ENCODE results near the gene TANC1.

Gene TANC1

DNA sequence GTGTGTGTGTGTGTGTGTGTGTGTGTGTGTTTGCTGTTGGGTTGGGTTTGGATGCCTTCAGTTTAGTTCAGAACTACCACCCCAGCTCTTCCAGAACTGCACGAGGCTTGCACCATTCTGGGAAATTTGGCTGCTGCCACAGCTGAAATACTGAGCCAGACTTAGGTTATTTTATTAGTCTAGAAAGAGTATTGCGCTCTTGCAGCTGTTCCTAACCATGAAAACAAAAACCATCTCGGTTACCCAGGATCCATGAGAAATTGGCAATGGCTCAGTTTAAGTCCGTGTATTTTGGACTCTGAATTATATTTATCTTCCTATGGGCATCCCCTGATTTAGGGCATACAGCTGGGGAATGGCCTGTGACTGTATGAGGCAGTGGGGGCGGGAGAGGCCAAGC lies 83.2 kb downstream of the TANC1 start:
- no peaks in the 10 kb centered on the region for H3K4me1 Mint-ChIP-seq (ENCODE audit: low read depth in 2 of 2)
- ATAC-seq (replicated peaks) (no peak), DNase-seq (no peak)
- H3K9me3 Mint-ChIP-seq: no peaks in the 10 kb centered on the region
- H3K36me3 Mint-ChIP-seq (ENCODE audit: insufficient read depth): no peaks in the 10 kb centered on the region
- no peak overlapping the region for H3K4me3 Mint-ChIP-seq
- H3K27ac Mint-ChIP-seq: no peak overlapping the region
- H3K27me3 Mint-ChIP-seq: peaks cover 18 to 22% of the 10 kb centered on the region in 2 donors

DNA sequence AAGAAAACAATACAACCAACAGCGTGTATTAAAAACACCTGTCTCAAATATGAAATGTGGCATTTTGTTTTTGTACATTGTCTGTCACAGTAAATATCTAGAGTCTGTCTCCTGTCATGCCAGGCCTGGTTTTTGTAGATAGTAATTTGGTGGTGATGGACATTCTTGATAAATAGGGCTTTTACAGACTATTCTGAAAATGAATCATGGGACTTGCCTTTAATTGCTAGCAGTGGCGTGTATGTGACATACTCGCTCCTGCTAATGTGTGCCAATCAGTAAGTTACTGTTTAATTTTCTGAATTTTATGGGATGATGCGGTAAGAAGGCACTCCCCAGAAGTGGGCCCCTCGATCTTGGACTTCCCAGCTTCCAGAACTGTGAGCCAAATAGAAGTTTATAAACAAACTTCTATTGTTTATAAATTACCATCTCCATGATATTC lies 83.7 kb downstream of the TANC1 start:
- H3K36me3 Mint-ChIP-seq (ENCODE audit: insufficient read depth): no peaks in the 10 kb centered on the region
- ATAC-seq (replicated peaks) (no peak), DNase-seq (no peak)
- H3K27ac Mint-ChIP-seq: no peak overlapping the region
- H3K4me3 Mint-ChIP-seq: no peak overlapping the region
- H3K9me3 Mint-ChIP-seq: no peaks in the 10 kb centered on the region
- H3K4me1 Mint-ChIP-seq (ENCODE audit: low read depth in 2 of 2): no peaks in the 10 kb centered on the region
- H3K27me3 Mint-ChIP-seq: peaks cover 17 to 23% of the 10 kb centered on the region in 2 donors

DNA sequence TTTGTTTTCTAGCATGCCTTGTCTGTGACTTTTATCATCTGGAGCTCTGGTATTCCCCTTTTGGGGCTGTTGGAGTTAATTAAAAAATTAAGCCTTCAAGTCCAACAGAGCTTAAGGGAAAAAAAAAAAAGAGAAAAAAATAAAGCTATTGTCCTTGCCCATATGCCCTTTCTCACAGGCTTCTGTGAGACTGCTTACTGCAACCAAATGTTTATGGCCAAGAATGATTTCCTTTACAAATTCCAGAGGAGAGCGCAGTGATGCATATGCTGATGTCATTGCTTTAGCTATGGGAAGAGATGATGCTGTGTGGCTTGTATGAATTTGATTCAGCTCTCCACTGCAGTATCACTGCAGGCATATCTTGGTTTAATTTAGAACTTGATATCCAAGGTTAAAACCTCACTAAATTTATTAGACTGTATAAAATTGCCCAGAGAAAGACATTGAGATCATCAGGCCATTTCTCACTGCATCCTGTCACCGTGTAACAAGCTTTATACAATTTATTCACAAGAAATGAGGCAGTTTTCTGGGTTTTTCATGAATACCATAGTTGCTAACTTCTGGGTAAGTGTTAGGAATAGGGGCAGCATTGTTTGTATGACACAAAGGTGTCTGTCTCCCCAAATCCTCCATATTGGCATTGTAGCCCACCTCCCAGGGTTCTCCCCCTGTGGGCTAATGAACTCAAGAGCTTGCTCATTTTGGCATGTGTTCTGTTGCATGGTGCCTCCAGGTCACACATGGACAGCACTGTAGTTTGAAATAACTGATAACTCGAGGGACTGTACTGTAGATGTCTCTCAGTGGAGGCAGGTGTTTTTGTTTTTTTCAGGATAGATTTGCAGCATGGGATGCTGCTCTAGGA lies 85.0 kb downstream of the TANC1 start:
- Mint-ChIP-seq H3K36me3 (ENCODE audit: insufficient read depth) (no peaks in the 10 kb centered on the region), H3K4me1 (ENCODE audit: low read depth in 2 of 2) (no peaks in the 10 kb centered on the region), H3K27ac (no peak overlapping the region), H3K4me3 (no peak overlapping the region), H3K27me3 (peaks cover 15 to 27% of the 10 kb centered on the region in 2 donors), H3K9me3 (no peaks in the 10 kb centered on the region)
- ATAC-seq (replicated peaks): no peak
- DNase-seq: no peak

GRCh38 chr2:159054032-159054334 lies 85.5 kb downstream of the TANC1 start:
- ATAC-seq (replicated peaks): no peak
- Mint-ChIP-seq H3K4me3 (no peak overlapping the region), H3K36me3 (ENCODE audit: insufficient read depth) (no peaks in the 10 kb centered on the region), H3K27ac (no peak overlapping the region), H3K27me3 (peaks cover 13 to 27% of the 10 kb centered on the region in 2 donors), H3K9me3 (no peaks in the 10 kb centered on the region), H3K4me1 (ENCODE audit: low read depth in 2 of 2) (no peaks in the 10 kb centered on the region)
- DNase-seq: no peak

DNA sequence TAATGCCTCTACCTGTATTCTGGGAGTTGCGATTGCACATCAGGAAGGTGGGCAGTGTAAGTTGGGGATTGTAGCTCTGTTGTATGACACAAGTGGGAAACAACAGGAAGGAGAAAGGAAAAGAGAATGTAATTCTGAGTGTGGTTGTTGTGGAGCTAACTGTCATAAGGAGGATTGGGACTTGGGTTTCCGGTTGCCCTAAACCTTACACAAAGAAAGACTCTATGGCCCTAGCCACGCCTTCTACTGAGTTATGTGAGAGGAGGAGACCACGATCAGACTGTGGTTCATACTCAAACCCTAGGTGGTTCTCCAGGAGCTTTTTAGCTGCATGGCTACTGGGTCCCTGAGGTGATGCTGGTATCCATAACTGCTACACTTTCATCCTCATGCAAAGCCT lies 86.5 kb downstream of the TANC1 start:
- no peak for ATAC-seq (replicated peaks)
- no peaks in the 10 kb centered on the region for H3K9me3 Mint-ChIP-seq
- no peak for DNase-seq
- H3K27ac Mint-ChIP-seq: no peak overlapping the region
- H3K4me1 Mint-ChIP-seq (ENCODE audit: low read depth in 2 of 2): no peaks in the 10 kb centered on the region
- no peaks in the 10 kb centered on the region for H3K36me3 Mint-ChIP-seq (ENCODE audit: insufficient read depth)
- no peak overlapping the region for H3K4me3 Mint-ChIP-seq
- H3K27me3 Mint-ChIP-seq: peaks cover 11 to 19% of the 10 kb centered on the region in 2 donors

DNA sequence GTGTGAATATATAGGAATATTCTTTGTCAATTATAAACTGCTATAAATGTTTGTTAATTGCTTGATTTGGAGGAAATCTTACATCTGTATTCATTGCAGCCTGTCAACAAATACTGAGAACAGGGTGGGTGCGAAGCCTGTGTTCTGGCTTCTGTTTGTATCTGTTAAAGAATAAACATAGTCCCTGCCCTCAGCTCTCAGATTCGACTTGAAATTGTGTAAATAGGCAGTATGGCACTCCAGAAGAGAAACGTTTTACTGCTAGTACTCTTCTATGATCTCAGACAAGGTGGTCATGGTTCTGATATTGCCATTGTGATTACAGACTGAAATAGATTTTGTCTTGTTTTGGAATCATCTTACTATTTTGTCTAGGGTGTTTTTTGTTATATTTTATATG lies 92.1 kb downstream of the TANC1 start:
- Mint-ChIP-seq H3K4me3 (no peak overlapping the region), H3K36me3 (ENCODE audit: insufficient read depth) (no peaks in the 10 kb centered on the region), H3K27ac (no peak overlapping the region), H3K27me3 (peaks cover 8 to 10% of the 10 kb centered on the region in 2 donors), H3K4me1 (ENCODE audit: low read depth in 2 of 2) (peaks cover 0 to 4% of the 10 kb centered on the region in 2 donors), H3K9me3 (no peaks in the 10 kb centered on the region)
- ATAC-seq (replicated peaks) (no peak), DNase-seq (no peak)

GRCh38 chr2:159063677-159064076 lies 95.2 kb downstream of the TANC1 start:
- no peak overlapping the region for H3K4me3 Mint-ChIP-seq
- H3K9me3 Mint-ChIP-seq: no peaks in the 10 kb centered on the region
- no peak overlapping the region for H3K27ac Mint-ChIP-seq
- peaks cover 0 to 4% of the 10 kb centered on the region in 2 donors for H3K4me1 Mint-ChIP-seq (ENCODE audit: low read depth in 2 of 2)
- no peaks in the 10 kb centered on the region for H3K36me3 Mint-ChIP-seq (ENCODE audit: insufficient read depth)
- H3K27me3 Mint-ChIP-seq: peaks cover 0 to 8% of the 10 kb centered on the region in 2 donors
- ATAC-seq (replicated peaks): no peak
- DNase-seq: no peak

DNA sequence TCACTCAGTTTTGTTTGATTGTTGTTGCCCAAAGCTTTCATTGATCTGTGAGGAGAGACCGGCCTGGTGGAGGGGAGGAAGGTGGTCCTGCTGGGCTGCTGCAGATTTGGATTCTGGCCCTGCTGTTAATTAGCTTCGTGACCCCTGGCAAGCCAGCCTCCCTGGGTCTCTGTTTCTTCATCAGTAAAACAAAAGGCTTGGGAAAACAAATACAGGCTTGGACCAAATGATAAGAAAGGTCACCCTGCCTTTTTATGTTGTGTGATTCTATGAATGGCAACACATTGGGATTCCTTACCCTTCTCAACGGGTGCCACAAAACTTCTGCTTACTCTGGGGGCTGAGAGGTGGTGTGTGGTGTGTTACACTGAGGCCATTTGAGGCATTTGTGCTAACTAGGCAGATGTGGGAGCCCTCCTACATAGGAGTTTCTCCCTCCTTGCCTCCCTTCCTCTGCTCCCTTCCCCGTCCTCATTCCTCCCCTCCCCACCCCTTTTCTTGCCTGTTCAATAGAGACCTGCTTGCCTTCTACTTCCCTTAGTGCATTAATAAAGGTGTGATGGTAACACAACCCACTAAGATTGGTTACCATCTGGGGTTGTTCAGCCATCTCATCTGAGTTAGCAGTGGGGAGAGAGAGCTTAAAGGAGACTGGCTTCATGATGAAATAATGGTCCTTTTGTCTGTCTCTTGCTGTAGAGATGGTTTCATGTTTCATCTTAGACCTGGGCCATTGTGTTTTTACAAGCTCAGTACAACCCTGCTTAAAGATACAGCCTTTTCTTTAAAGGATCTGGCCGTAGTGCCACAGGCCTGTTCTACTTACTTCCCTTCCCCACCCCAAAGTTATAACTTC lies 96.2 kb downstream of the TANC1 start:
- DNase-seq (no peak), ATAC-seq (replicated peaks) (no peak)
- Mint-ChIP-seq H3K4me3 (no peak overlapping the region), H3K36me3 (ENCODE audit: insufficient read depth) (no peaks in the 10 kb centered on the region), H3K9me3 (no peaks in the 10 kb centered on the region), H3K27ac (peak overlapping the region in 1 of 2 donors; percentile 20), H3K4me1 (ENCODE audit: low read depth in 2 of 2) (peaks cover 0 to 4% of the 10 kb centered on the region in 2 donors), H3K27me3 (peaks cover 0 to 5% of the 10 kb centered on the region in 2 donors)

DNA sequence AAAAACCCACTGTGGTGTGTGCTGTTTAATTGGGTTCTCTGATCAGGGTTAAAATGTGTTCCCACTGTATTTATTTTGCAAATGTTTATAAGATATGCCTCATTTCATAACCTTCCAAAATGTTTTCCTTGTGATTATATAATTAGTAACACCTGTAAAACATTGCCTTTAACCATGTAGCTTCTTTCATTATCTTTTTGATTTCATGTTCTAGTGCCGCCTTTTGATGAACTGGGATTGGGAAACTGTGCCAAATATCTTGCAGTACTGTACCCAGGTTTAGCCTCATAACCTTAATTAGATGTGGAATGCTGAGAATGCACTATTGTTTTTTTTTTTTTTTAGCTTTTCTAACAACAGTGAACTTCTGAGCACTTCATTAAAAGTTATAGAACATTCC lies 96.9 kb downstream of the TANC1 start:
- no peaks in the 10 kb centered on the region for H3K27me3 Mint-ChIP-seq
- H3K27ac Mint-ChIP-seq: no peak overlapping the region
- peaks cover 0 to 4% of the 10 kb centered on the region in 2 donors for H3K4me1 Mint-ChIP-seq (ENCODE audit: low read depth in 2 of 2)
- ATAC-seq (replicated peaks) (no peak), DNase-seq (no peak)
- H3K9me3 Mint-ChIP-seq: no peaks in the 10 kb centered on the region
- no peaks in the 10 kb centered on the region for H3K36me3 Mint-ChIP-seq (ENCODE audit: insufficient read depth)
- H3K4me3 Mint-ChIP-seq: no peak overlapping the region

DNA sequence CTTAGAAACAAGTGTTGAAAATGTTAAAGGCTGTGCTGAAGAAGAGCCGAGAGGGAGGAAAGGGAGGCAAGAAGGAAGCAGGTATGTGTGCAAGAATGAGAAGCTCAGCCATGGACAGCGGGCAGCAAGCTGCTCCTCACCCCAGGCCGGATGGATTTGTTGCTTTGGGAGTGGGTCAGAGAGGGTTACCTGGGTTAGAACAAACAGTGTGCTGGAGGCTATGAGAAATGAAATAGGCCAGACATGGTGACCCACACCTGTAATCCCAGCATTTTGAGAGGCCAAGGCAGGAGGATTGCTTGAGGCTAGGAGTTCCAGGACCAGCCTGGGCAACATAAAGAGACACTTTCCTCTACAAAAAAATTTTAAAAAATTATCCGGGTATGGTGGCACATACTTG lies 97.5 kb downstream of the TANC1 start:
- Mint-ChIP-seq H3K4me3 (no peak overlapping the region), H3K9me3 (no peaks in the 10 kb centered on the region), H3K36me3 (ENCODE audit: insufficient read depth) (no peaks in the 10 kb centered on the region), H3K27me3 (no peaks in the 10 kb centered on the region), H3K4me1 (ENCODE audit: low read depth in 2 of 2) (peaks cover 0 to 4% of the 10 kb centered on the region in 2 donors), H3K27ac (no peak overlapping the region)
- DNase-seq (no peak), ATAC-seq (replicated peaks) (no peak)

GRCh38 chr2:159066541-159067156 lies 98.2 kb downstream of the TANC1 start:
- H3K9me3 Mint-ChIP-seq: no peaks in the 10 kb centered on the region

GRCh38 chr2:159067971-159068370 lies 99.5 kb downstream of the TANC1 start:
- ATAC-seq (replicated peaks): no peak
- peaks cover 0 to 4% of the 10 kb centered on the region in 2 donors for H3K4me1 Mint-ChIP-seq (ENCODE audit: low read depth in 2 of 2)
- no peak overlapping the region for H3K27ac Mint-ChIP-seq

More at GRCh38 chr2:159066541-159067156, 98.2 kb downstream of the TANC1 start:
- Mint-ChIP-seq H3K27ac (no peak overlapping the region), H3K4me3 (no peak overlapping the region), H3K4me1 (ENCODE audit: low read depth in 2 of 2) (peaks cover 0 to 4% of the 10 kb centered on the region in 2 donors), H3K36me3 (ENCODE audit: insufficient read depth) (no peaks in the 10 kb centered on the region), H3K27me3 (no peaks in the 10 kb centered on the region)
- DNase-seq: no peak
- no peak for ATAC-seq (replicated peaks)

GRCh38 chr2:159069229-159069628 lies 100.8 kb downstream of the TANC1 start:
- H3K4me3 Mint-ChIP-seq: no peak overlapping the region
- H3K27me3 Mint-ChIP-seq: no peaks in the 10 kb centered on the region
- DNase-seq (no peak), ATAC-seq (replicated peaks) (no peak)
- peaks cover 0 to 4% of the 10 kb centered on the region in 2 donors for H3K4me1 Mint-ChIP-seq (ENCODE audit: low read depth in 2 of 2)
- no peak overlapping the region for H3K27ac Mint-ChIP-seq
- no peaks in the 10 kb centered on the region for H3K36me3 Mint-ChIP-seq (ENCODE audit: insufficient read depth)
- no peaks in the 10 kb centered on the region for H3K9me3 Mint-ChIP-seq

More at GRCh38 chr2:159067971-159068370, 99.5 kb downstream of the TANC1 start:
- no peaks in the 10 kb centered on the region for H3K36me3 Mint-ChIP-seq (ENCODE audit: insufficient read depth)
- no peak for DNase-seq
- H3K9me3 Mint-ChIP-seq: no peaks in the 10 kb centered on the region
- H3K27me3 Mint-ChIP-seq: no peaks in the 10 kb centered on the region
- H3K4me3 Mint-ChIP-seq: no peak overlapping the region
